Natural killer cell (primary cell): ENCODE results near the gene PAQR5. TPM values are rescaled to one million over a fixed set of nuclear protein-coding genes. Genes with fewer than 3 reads are reported as not detected.

Experiments
- ATAC-seq, 3 donors: fragments of 150-1000 bp in 2 of 3; fragments of 200-7000 bp in 1 of 3; cut with Tn5 transposase; 1 replicate in 1 of 3; 2 replicates in 2 of 3; pipeline ENCODE4 v1.10.0; 2021; ENCODE audit warnings: mild to moderate bottlenecking in 2 of 3, moderate library complexity in 2 of 3
- DNase-seq, 2 donors: peaks; one replicate each; pipeline versions ENCODE4 v3.0.0 to v3.0.0-alpha.2; 2013 to 2021; ENCODE audit warnings: mixed read lengths in 1 of 2
- H3K27ac ChIP-seq: one replicate; pipeline ENCODE4 v1.5.1; 2013; ENCODE audit warnings: mild to moderate bottlenecking, low read length
- H3K27me3 ChIP-seq: one replicate; pipeline ENCODE4 v1.6.1; 2013; ENCODE audit warnings: low read length; ENCODE audit not compliant: control insufficient read depth, insufficient read depth
- H3K36me3 ChIP-seq: one replicate; pipeline ENCODE4 v1.6.1; 2013; ENCODE audit warnings: low read length; ENCODE audit not compliant: control insufficient read depth, insufficient read depth
- H3K4me1 ChIP-seq: one replicate; pipeline ENCODE4 v1.6.1; 2013; ENCODE audit warnings: low read length; ENCODE audit not compliant: control insufficient read depth, insufficient read depth
- H3K4me3 ChIP-seq: one replicate; pipeline ENCODE4 v1.5.1; 2013; ENCODE audit warnings: low read length
- H3K9me3 ChIP-seq: one replicate; pipeline ENCODE4 v1.6.1; 2013; ENCODE audit warnings: low read length; ENCODE audit not compliant: control insufficient read depth, insufficient read depth
- H3K27ac Mint-ChIP-seq, 2 donors: one replicate each; pipeline ENCODE4 v1.8.0; 2022; ENCODE audit warnings: mild to moderate bottlenecking in 2 of 2, mixed read lengths in 2 of 2, moderate library complexity in 1 of 2
- H3K27me3 Mint-ChIP-seq, 2 donors: one replicate each; pipeline ENCODE4 v1.8.0; 2022; ENCODE audit warnings: low read depth in 2 of 2, mixed read lengths in 2 of 2
- H3K36me3 Mint-ChIP-seq: one replicate; pipeline ENCODE4 v1.8.0; 2022; ENCODE audit warnings: mixed read lengths
- H3K4me1 Mint-ChIP-seq, 2 donors: one replicate each; pipeline ENCODE4 v1.8.0; 2022; ENCODE audit warnings: mixed read lengths in 2 of 2
- H3K4me3 Mint-ChIP-seq: one replicate; pipeline ENCODE4 v1.8.0; 2022; ENCODE audit warnings: mild to moderate bottlenecking, moderate library complexity, mixed read lengths
- H3K9me3 Mint-ChIP-seq, 2 donors: one replicate each; pipeline ENCODE4 v1.8.0; 2022; ENCODE audit warnings: mixed read lengths in 2 of 2
- WGBS: methylation state at CpG from one replicate; pipeline ENCODE4 v1.1.7; 2013; ENCODE audit warnings: missing lambda C conversion rate; ENCODE audit not compliant: insufficient coverage; 5-methylcytosine and 5-hydroxymethylcytosine counted together
- intact Hi-C: fragments of 100-400 bp; cut with micrococcal nuclease; formaldehyde crosslinking; loops from one replicate; pipeline ENCODE4 v1.14.2; 2022
- total RNA-seq, 4 donors: library from RNA; stranded (reverse); fragments of 120-200 nt in 1 of 4; gene quantifications; one replicate each; pipeline versions ENCODE4 v1.2.3 to v1.2.4, GENCODE V29; 2013 to 2022
- TF ChIP-seq, protein P1 (sequence below): fragments of 200-600 bp; IDR thresholded peaks from one replicate; pipeline ENCODE4 v1.8.0; 2022; ENCODE audit warnings: antibody characterized with exemption

PAQR5 gene
- total RNA-seq, 3 donors from 2014 or later (not counting 1 experiment from before 2014, with no cell fraction given) = 0.40 to 1.1 (median 0.59) TPM

DNA sequence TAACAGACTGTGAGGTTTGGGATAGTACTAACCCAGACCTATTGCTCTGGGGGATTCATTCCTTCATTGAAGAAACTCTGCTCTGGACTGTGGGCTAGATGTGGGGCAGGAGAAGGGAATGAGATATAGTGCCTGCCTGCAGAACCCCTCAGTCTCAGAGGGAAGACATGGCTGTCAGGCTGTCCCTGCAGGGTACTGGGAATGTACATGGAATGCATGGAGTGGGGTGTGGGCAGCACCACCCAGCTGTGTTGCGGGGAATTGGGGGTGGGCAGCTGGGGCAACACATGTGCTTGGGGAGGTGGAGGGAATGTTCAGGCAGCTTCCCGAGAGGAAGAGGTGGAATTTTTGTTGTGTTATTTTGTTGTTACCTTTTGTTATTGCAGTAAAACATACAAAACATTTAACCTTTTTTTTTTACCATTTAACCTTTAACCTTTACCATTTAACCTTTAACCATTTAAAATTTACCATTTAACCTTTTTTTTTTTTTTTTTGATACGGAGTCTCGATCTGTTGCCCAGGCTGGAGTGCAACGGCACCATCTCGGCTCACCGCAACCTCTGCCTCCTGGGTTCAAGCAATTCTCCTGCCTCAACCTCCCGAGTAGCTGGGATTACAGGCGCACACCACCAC is 7.3 kb downstream of the PAQR5 start:
- no peak for ATAC-seq
- Histone ChIP-seq H3K36me3 (no peaks in the 10 kb centered on the region), H3K9me3 (no peaks in the 10 kb centered on the region), H3K27me3 (peaks cover 9% of the 10 kb centered on the region), H3K4me3 (no peak overlapping the region), H3K4me1 (no peaks in the 10 kb centered on the region), H3K27ac (no peak overlapping the region)
- TF ChIP-seq, protein P1, sequence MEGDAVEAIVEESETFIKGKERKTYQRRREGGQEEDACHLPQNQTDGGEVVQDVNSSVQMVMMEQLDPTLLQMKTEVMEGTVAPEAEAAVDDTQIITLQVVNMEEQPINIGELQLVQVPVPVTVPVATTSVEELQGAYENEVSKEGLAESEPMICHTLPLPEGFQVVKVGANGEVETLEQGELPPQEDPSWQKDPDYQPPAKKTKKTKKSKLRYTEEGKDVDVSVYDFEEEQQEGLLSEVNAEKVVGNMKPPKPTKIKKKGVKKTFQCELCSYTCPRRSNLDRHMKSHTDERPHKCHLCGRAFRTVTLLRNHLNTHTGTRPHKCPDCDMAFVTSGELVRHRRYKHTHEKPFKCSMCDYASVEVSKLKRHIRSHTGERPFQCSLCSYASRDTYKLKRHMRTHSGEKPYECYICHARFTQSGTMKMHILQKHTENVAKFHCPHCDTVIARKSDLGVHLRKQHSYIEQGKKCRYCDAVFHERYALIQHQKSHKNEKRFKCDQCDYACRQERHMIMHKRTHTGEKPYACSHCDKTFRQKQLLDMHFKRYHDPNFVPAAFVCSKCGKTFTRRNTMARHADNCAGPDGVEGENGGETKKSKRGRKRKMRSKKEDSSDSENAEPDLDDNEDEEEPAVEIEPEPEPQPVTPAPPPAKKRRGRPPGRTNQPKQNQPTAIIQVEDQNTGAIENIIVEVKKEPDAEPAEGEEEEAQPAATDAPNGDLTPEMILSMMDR = no peak
- Mint-ChIP-seq H3K4me3 (no peak overlapping the region), H3K27ac (no peak overlapping the region), H3K27me3 (peaks cover 8 to 19% of the 10 kb centered on the region in 2 donors), H3K4me1 (peaks cover 0 to under 1% of the 10 kb centered on the region in 2 donors), H3K36me3 (no peaks in the 10 kb centered on the region), H3K9me3 (no peaks in the 10 kb centered on the region)
- no peak for DNase-seq
- 88% methylated on average over 9 of the region's 9 CpGs for WGBS
- intact Hi-C loops = no loop called here

DNA sequence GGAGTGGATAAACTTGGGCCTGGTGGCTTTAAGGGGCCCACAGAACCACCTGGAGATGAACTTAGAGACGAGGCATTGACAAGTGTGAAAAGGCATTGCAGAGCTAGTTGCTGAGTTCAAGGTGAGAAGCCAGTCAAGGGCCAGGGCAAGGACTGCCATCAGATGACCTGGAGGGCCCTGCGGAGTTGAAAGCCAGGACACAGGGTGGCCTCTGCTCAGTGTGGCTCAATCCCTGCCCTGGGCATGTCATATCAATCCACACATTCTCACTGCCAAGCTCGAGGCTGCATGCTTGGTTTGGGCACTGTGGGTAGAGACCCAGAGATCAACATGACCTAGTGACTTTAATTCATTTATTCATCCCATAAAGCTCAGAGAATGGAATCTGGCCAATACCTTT is 9.2 kb downstream of the PAQR5 start:
- TF ChIP-seq, protein P1 = no peak
- Histone ChIP-seq H3K27ac (no peak overlapping the region), H3K36me3 (no peaks in the 10 kb centered on the region), H3K4me1 (no peaks in the 10 kb centered on the region), H3K9me3 (no peaks in the 10 kb centered on the region), H3K27me3 (no peaks in the 10 kb centered on the region), H3K4me3 (no peak overlapping the region)
- no peaks in the 10 kb centered on the region for H3K9me3 Mint-ChIP-seq
- DNase-seq (no peak), ATAC-seq (no peak)
- H3K27me3 Mint-ChIP-seq = peaks cover 0 to 10% of the 10 kb centered on the region in 2 donors
- intact Hi-C loops = no loop called here
- WGBS = 78% methylated on average over 3 of the region's 3 CpGs
- no peak overlapping the region for H3K4me3 Mint-ChIP-seq
- no peaks in the 10 kb centered on the region for H3K36me3 Mint-ChIP-seq
- no peak overlapping the region for H3K27ac Mint-ChIP-seq
- no peaks in the 10 kb centered on the region for H3K4me1 Mint-ChIP-seq

DNA sequence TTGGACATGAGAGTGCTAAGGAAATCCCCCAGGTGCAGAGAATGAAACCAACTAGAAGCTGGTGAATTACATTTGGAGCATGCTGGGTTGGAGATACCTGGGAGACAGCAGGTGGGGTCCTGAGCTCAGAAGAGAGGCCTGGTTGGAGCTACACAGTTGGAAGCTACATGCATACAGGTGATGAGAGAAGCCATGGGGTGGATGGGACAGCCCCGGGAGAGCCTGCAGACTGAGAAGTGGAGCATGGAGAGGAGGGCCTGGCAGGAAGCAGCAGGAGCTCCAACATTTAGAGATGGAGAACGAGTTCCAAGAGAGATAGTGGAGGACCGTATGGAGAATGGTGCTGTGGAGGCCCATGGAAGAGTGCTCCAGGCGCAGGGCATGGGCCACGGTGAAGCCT is 10.2 kb downstream of the PAQR5 start:
- 90% methylated on average over 5 of the region's 5 CpGs for WGBS
- peaks cover 0 to 10% of the 10 kb centered on the region in 2 donors for H3K27me3 Mint-ChIP-seq
- no peak overlapping the region for H3K27ac Mint-ChIP-seq

More for the DNA sequence above, 10.2 kb downstream of the PAQR5 start:
- no peaks in the 10 kb centered on the region for H3K4me1 Mint-ChIP-seq
- H3K9me3 Mint-ChIP-seq = no peaks in the 10 kb centered on the region
- no peaks in the 10 kb centered on the region for H3K4me1 ChIP-seq
- no peaks in the 10 kb centered on the region for H3K9me3 ChIP-seq
- no peak overlapping the region for H3K4me3 Mint-ChIP-seq
- TF ChIP-seq, protein P1 = no peak
- H3K4me3 ChIP-seq = no peak overlapping the region
- ATAC-seq = no peak
- no peaks in the 10 kb centered on the region for H3K36me3 ChIP-seq
- DNase-seq = no peak
- H3K27ac ChIP-seq = no peak overlapping the region
- no peaks in the 10 kb centered on the region for H3K36me3 Mint-ChIP-seq
- no peaks in the 10 kb centered on the region for H3K27me3 ChIP-seq
- intact Hi-C loops = no loop called here
